ENCODE results near the gene LRWD1.

Gene LRWD1

DNA sequence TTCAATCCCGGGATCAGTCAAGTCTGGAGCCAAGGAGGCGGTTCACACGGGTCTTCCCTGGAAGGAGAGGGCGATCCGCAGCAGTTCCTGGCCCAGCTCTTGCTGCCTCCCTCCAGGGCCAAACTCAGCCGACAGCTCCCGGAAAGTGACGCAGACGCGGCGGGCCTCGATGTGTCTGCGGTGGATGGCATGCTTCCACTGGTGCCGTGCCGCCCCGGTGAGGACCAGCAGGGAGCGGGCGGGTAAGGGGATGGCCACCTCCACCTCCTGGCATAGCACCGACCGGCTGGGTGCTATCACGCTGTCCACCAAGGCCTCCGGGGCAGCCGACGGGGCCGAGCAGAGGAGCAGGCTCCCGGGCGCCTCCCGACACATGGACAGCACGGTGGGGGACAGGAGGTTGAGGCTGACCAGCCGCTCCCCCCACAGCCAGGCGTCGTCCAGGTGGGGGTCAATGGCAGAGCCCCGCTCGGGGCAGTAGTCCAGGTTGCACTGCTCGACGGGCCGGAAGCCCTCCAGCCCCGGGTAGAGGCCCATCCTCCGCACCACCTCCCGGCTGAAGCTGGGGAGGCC is 7.3 kb upstream of the LRWD1 start:
- no peak overlapping the region for H3K4me3 ChIP-seq (ENCODE audit: low read depth, low read length)
- no peak for DNase-seq (ENCODE audit: low read depth)
- TF ChIP-seq, protein P1, sequence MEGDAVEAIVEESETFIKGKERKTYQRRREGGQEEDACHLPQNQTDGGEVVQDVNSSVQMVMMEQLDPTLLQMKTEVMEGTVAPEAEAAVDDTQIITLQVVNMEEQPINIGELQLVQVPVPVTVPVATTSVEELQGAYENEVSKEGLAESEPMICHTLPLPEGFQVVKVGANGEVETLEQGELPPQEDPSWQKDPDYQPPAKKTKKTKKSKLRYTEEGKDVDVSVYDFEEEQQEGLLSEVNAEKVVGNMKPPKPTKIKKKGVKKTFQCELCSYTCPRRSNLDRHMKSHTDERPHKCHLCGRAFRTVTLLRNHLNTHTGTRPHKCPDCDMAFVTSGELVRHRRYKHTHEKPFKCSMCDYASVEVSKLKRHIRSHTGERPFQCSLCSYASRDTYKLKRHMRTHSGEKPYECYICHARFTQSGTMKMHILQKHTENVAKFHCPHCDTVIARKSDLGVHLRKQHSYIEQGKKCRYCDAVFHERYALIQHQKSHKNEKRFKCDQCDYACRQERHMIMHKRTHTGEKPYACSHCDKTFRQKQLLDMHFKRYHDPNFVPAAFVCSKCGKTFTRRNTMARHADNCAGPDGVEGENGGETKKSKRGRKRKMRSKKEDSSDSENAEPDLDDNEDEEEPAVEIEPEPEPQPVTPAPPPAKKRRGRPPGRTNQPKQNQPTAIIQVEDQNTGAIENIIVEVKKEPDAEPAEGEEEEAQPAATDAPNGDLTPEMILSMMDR (IDR thresholded peaks at IDR 0.05; ENCODE audit: low read depth, low read length, missing control alignments) = no peak

DNA sequence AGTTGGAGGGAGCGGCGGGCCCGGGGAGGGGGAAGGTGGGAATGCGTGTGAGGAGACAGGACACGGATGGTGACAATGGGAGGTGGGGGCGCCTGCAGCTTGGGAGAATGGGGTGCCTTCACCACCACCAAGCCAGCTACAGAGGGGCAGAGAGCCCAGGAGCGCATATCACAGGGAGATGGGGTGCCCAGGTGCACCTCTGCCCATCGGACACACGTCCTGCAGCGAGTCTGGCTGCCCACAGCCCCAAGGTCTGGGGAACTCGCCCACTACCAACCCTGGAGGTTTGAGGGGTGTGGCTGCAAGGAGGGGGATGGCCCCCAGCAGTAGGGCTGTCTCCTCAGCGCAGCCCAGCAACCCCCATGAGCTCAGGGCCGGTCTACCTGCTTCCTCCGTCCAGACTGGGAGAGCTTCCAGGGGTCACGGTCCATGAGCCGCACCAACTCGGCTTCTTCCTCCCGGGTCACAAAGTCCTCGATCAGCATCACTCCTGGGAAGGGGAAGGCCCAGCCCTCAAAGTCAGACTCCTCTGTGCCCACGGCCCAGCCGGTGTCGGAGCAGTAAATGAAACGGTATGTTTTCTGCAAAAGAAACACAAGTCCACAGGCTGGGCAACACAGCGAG is 5.5 kb upstream of the LRWD1 start:
- no peak for DNase-seq (ENCODE audit: low read depth)
- TF ChIP-seq, protein P1 (IDR thresholded peaks at IDR 0.05; ENCODE audit: low read depth, low read length, missing control alignments) = no peak

DNA sequence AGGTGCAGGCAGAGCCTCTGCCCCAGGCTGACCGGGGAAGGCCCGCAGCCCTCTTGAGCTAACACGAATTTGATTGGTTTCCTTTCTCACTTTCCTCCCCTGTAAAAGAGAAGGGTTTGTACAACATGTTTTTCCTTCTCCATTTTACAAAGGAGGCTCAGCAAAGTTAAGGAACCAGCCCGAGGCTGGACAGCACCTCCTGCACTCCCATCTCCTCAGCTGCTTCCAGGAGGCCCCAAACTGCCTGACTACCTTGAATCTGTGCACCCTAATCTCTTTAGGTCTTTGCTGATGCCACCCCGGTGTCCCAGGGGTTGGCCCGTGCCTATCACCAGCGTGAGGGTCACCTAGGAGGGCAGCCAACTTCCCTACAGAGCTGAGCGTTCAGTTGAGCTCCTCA is 4.3 kb upstream of the LRWD1 start:
- no peak for DNase-seq (ENCODE audit: low read depth)
- TF ChIP-seq, protein P1 (IDR thresholded peaks at IDR 0.05; ENCODE audit: low read depth, low read length, missing control alignments) = no peak
- no peak overlapping the region for H3K4me3 ChIP-seq (ENCODE audit: low read depth, low read length)

More for the DNA sequence above, 5.5 kb upstream of the LRWD1 start:
- H3K4me3 ChIP-seq (ENCODE audit: low read depth, low read length) = no peak overlapping the region

DNA sequence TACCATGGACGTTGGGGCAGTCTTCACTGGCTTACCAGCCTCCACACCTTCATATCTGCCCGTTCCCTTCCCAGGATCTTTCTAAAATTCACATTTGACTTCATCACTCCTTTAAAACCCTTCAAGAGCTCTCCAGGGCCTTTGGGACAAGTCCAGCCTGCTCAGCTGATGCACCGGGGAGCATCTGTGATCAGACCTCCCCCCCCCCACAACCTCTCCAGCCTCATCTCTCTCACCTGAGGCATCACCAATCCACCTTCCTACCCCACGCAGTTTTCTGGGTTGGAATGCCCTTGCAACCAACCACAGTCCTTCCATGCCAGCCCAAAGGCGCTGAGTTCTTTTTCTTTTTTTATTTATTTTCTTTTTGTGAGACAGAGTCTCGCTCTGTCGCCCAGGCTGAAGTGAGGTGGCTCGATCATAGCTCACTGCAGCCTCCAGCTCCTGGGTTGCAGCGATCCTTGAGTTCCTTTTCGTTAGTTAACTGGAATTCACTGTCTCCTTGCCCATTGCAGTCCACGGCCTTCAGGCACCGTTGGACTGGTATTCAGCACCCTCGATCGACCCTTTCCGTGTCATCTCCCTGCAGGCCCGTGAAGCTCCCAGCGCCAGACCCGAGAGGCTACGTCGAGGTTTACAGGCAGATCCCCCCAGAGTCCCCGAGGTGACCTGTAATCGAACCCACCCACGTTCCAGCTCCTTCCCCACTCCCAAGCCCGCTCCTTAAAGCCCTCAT is 775 bp upstream of the LRWD1 start:
- peak overlapping the region; percentile 95 for H3K4me3 ChIP-seq (ENCODE audit: low read depth, low read length)
- TF ChIP-seq, protein P1 (IDR thresholded peaks at IDR 0.05; ENCODE audit: low read depth, low read length, missing control alignments) = no peak
- no peak for DNase-seq (ENCODE audit: low read depth)

DNA sequence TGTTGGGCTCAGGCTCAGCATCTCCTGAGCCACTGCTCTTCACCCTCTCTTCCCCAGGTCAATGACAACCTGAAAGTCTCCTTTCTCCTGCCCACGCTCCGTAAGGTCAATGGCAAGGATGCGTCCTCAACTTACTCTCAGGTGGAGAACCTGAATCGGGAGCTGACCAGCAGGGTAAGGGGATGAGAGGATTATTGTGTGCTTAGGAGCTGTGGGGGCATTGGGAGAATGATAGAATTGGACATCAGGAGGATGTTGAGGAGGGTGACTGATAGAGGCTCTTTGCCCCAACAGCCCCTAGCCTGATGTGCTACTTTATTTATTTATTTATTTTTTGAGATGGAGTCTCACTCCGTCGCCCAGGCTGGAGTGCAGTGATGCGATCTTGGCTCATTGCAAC is 1.3 kb downstream of the LRWD1 start:
- DNase-seq (ENCODE audit: low read depth) = no peak
- H3K4me3 ChIP-seq (ENCODE audit: low read depth, low read length) = peak overlapping the region; percentile 95
- TF ChIP-seq, protein P1 (IDR thresholded peaks at IDR 0.05; ENCODE audit: low read depth, low read length, missing control alignments) = no peak

DNA sequence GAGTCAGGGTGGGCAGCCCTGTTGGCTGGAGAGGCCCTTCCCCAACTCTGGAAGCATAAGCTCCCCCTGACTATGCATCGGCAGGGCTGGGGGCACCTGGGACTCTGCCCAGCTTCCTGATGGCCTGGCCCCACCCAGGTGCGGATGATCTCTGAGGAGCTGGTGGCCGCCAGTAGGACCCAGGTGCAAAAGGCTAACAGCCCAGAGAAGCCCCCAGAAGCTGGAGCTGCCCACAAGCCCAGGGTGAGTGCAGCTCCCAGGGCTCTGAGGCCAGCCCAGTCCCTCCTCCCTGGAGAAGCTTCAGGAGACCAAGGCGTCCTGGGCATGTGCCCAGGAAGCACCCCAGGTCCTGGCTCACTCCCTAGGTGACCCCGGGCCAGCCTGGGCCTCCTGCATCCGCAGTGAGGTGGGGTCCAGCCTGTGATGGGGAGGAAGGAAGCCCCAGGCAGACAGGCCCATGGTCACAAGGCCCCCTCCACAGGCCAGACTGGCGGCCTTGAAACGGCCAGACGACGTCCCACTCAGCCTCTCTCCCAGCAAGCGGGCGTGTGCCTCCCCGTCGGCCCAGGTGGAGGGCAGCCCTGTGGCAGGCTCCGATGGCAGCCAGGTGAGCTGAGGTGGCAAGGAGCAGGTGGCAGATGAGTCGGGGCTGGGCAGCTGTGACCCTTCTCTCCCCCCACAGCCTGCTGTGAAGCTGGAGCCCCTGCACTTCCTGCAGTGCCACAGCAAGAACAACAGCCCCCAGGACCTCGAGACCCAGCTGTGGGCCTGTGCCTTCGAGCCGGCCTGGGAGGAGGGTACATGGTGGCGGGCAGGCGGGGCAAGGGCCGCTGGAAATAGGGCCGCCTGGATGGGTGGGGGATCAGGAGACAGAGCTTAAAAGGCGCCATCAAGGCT is 3.0 kb downstream of the LRWD1 start:
- TF ChIP-seq, protein P1 (IDR thresholded peaks at IDR 0.05; ENCODE audit: low read depth, low read length, missing control alignments) = no peak
- no peak overlapping the region for H3K4me3 ChIP-seq (ENCODE audit: low read depth, low read length)
- no peak for DNase-seq (ENCODE audit: low read depth)

All from GM12864 (cell line).